ACHN (cell line): ENCODE measurements around the gene BSX.
A peak's percentile ranks its signal among the peaks of the same experiment; 100 is the strongest.

Experiments used
- DNase-seq: peaks from one replicate; pipeline ENCODE4 v3.0.0-alpha.2; 2015
- in situ Hi-C: cut with HindIII; loops from 2 replicates; pipeline ENCODE4 v1.10.0; 2017; ENCODE audit warnings: low sequenced_read_pairs, low pct_ligation_motif_present, low pct_unique_long_range_greater_than_20kb

Gene BSX

DNA sequence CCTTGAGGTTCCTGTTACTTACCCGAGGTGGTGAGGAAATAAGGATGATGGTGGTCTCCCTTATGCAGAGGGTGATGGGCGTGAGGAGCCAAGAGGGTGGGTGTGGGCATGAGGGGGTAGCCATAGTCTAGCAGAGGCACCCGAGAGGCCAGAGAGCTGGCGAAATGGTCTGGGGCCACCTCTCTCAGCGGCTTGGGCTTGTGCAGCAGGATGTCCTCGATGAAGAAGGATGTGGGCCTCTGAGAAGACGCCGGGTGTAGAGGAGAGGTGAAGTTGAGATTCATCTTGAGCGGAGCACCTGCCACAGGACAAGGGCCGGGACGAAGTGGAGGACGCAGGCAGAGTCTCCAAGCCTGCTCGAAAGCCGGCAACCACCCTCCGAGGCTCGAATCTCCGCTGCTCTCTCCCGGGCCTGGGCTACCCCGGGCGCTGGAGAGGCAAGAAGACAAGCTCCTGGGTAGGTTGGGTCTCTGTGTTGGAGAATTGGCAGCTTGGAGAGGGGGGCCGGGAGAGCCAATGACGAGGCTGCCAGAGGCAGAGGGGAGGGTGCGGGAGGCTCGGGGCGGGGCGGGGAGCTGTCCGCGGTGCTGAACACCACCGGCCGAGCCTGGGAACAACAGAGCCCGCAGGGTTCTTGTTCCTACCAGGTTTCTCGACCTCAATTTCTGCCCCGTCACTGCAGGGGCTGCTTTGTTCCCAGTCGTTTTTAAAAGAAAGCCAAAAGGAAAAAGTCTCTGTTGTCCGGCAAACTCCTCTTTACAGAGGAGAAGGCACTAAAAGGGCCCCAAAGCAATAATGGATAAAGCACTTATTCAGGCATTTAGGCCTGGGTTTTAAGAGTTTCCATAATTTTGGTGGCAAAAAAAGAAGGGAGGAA, at the start of gene BSX:
BSX (minus strand) TSS at position 447 of the 877 bp plus-strand sequence; CDS start at position 284, 163 bp downstream.
- DNase-seq: peak; percentile 82
- in situ Hi-C loops: no loop called here

- in situ Hi-C loops: no loop called here
- DNase-seq: no peak
Measured at GRCh38 chr11:123030517-123030916, 48.9 kb upstream of the BSX start.

DNA sequence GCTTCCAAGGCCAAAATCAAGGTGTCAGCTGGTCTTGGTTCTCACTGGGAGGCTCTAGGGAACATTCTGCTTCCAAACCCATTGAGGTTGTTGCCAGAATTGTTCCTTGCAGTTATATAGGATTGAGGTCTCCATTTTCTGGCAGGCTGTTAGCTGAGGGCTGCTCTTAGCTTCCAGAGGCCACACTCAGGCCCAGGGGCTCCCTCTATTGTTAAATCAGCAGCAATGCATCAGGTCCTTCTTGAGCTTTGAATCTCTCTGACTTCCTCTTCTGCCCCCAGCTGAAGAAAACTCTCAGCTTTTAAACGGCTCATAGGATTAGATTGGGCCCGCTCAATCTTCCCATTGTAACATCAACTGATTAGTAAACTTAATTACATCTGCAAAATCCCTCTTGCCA, 39.3 kb upstream of the BSX start:
- in situ Hi-C loops: no loop called here
- peak; percentile 56 for DNase-seq

DNA sequence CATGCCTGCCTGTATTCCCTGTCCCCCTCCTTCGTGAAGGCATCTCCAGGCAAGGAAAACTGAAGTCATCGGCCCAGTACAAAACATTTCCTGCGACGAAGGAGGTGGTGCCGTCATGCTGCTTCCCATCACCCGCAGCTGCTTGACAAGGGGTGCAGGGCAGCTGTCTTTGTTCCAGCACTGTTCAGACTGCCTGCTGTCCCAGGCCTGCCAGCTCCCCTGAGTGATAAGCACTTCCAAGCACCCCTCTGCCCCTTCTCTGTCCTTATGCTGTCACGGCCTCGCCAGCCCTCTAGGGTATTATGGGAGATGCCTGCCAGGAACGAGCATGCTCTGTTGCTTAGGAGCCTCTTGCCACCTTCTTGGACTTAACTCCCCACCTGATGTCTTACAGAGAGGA, 37.1 kb upstream of the BSX start:
- in situ Hi-C loops: no loop called here
- DNase-seq: no peak

- in situ Hi-C loops: no loop called here
- no peak for DNase-seq
Measured at GRCh38 chr11:123011510-123011909, 29.9 kb upstream of the BSX start.

DNA sequence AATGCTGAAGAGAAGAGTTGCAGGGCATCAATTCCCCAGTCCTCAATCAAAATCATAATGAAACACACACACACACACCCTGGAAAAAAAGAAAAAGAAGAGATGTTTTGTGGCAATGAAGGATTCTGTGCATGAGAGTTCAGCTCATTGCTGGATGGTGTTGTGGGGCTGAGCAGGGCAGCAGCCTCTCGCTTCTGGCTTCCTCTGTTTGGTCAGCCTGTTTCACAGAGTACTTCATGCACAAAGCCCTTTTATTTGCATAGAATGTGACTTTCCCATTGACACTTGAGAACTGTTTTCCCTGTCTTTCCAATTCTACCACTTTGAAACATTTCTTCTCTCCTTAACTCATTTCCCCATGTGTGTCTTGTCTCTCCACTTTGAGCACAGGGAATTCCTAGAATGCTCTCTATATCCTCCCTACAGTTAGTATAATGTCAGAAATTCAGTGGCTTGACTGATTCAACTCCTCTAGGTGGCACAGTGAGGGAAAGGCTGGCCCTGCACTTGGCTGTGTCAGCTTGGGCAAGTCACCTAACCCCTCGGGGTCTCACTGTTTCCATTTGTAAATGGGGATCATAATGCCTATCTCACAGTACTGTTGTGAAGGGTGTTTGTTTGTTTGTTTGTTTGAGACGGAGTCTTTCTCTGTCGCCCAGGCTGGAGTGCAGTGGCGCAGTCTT, 25.4 kb upstream of the BSX start:
- DNase-seq: no peak
- in situ Hi-C loops: no loop called here

DNA sequence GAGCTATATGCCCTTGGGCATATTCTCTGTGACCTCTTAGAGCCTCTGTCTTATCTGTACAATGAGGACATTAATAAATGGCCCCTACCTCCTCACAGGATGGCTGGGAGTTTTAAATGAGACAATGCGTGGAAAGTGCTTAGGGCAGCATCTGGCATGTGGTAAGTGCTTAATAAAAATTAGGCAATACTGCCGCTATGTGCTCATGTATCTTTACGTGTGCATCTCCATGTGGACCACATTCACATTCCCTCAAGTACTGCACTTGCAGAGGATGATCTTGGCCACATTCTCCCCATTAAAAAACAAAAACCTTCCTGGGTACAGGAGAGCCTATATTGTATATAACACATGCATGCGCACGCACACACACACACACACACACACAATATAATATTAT, 19.1 kb upstream of the BSX start:
- no peak for DNase-seq
- in situ Hi-C loops: no loop called here

- no peak for DNase-seq
- in situ Hi-C loops: no loop called here
Measured at GRCh38 chr11:122998727-122999366, 17.2 kb upstream of the BSX start.

GRCh38 chr11:122995526-122995925, 13.9 kb upstream of the BSX start:
- DNase-seq: no peak
- in situ Hi-C loops: no loop called here

- in situ Hi-C loops: no loop called here
- DNase-seq: peak; percentile 14
Measured at GRCh38 chr11:122984186-122985011, 2.8 kb upstream of the BSX start.

DNA sequence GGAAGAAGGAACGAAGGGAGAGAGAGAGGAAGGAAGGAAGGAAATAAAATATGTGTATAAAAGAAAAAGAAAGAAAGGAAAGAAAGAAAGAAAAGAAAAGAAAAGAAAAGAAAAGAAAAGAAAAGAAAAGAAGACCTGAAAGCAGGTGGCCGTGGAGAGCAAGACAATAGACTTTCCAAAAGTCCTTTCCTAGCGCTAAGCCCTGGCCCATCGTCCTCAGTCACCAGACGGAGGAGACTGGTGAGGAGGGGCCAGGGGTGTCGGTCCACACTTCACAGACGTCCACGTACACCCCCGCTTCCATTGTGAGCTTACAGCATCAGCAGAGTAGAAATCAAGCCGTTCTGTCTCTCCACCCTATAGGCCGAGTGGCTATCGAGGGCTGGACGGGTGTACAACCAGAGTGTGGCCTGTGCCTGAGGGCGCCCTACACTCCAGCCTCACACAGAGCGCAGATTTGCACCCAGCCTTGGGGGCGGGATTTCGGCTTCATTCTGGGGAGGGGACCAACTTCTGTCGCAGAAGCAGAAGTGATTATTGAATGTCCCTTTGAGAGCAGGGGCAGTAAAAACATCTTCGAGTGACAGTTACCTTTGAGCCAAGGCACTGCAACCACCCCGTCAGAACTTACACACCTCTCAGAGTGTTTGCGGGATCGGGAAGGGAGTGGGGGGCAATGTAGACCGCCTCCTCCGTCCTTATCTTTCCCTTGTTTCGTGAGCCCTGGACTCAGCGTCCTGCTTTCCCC, 2.0 kb upstream of the BSX start:
- in situ Hi-C loops: no loop called here
- no peak for DNase-seq

DNA sequence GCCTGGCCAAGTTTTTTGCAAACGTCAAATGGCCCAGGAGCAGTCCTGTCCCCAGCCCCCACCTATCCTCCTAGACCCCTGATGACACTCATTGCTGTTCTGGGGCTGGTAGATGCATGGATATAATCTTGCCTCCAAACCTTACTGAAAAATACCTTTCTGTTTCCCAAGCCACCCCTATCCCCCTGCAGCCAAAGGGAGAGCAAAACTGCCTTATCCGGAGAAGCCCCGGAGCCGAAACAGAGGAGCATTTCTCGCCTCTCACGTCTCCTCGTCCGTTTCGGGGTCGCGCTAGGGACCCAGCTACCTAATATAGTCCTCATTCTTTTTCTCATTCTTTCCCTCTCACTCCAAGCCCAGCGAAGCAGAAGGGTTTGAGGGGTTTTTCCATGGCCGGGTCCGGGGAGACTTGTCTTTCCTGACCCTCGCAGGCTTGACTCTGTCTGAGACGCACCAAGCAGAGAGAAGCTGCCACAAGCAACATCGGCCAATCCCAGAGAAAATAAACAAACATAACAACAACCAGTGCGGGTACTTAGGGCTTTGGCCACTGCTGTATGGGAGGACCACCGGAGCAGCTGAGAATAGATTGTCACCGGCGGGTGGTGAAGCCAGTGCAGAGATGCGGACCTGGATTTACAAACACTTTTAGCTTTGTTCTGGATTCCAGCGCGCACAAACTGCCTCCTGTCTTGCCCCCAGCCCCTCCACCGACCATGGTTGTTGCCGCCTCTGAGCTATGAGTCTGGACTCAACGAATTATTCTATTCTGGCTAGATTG, 1.6 kb downstream of the BSX start:
- in situ Hi-C loops: no loop called here
- no peak for DNase-seq

DNA sequence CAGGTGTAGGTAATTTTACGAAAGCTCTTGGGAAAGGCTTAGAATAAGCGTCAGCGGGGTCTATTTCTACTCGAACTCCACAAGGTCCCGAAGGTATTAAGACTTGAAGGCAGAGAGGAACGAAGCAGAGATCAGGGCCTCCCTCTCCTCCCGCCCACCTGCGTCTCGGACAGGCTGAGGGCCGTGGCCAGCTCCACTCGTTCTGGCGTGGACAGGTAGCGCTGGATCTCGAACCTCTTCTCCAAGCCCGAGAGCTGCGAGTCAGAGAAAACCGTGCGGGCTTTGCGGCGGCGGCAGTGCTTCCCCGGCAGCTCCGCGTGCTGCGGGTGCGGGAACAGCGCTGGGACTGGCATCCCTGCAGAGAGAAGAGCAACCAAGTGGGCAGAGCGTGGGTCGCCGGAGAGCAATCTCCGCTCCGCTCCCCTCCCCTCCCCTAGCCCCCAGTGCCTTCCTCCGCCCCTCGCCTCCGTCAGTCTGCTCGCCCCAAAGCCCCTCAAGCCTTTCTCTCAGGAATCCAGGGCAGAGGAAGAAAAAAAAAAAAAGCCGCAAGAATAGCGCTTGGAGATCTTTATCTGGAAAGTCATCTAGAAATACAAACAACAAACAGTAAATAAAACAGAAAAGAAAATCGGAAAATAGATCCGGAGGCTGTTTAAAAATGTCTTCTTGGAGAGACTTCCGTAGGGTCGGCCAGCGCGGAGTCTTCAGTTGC, 2.4 kb downstream of the BSX start:
- no peak for DNase-seq
- in situ Hi-C loops: no loop called here

DNA sequence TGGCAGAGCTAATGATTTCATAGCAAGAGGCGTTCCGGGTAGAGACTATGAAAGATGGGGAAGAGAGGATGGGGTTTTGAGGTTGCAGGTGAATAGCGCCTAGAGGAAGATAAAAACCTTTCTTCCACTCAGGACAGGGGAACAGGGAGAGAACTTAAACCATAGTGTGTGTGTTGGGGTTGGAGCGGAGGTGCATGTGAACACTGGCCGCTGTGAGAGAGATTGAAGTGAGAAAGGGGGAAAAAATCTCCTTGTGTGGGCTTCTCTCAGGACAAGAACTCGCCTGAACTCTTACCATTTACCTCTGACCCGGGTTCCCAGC, 3.4 kb downstream of the BSX start:
- in situ Hi-C loops: no loop called here
- DNase-seq: no peak

- in situ Hi-C loops: no loop called here
- DNase-seq: no peak
Measured at GRCh38 chr11:122977470-122978298, 4.0 kb downstream of the BSX start.

GRCh38 chr11:122976734-122977469, 4.7 kb downstream of the BSX start:
- DNase-seq: no peak
- in situ Hi-C loops: no loop called here
